ENCODE data around the gene MPIG6B.

GRCh38 chr6:31718265-31718664 lies 4.9 kb upstream of the MPIG6B start:
- no peak for TF ChIP-seq EZH2phosphoT487 (IDR thresholded peaks at IDR 0.05; ENCODE audit: insufficient read depth, low read depth)
- no peak for TF ChIP-seq EZH2 (IDR thresholded peaks at IDR 0.05; ENCODE audit: insufficient read depth, poor library complexity, severe bottlenecking)

Data from GM23248 (cell line).